Activated CD4-positive, alpha-beta T cell treated with anti-CD3 and anti-CD28 coated beads, Interleukin-2, amount 50 U/mL, for 1 hour (primary cell): ENCODE measurements around the gene MMP24OS.
"Not testable (repeated sequence)": the region's sequence is repeated elsewhere in the genome, so short reads cannot be mapped to it uniquely, and the experiment has no call there.

Experiments
- DNase-seq: peaks from one replicate; pipeline ENCODE4 v3.0.0-alpha.2; 2020

Gene MMP24OS

DNA sequence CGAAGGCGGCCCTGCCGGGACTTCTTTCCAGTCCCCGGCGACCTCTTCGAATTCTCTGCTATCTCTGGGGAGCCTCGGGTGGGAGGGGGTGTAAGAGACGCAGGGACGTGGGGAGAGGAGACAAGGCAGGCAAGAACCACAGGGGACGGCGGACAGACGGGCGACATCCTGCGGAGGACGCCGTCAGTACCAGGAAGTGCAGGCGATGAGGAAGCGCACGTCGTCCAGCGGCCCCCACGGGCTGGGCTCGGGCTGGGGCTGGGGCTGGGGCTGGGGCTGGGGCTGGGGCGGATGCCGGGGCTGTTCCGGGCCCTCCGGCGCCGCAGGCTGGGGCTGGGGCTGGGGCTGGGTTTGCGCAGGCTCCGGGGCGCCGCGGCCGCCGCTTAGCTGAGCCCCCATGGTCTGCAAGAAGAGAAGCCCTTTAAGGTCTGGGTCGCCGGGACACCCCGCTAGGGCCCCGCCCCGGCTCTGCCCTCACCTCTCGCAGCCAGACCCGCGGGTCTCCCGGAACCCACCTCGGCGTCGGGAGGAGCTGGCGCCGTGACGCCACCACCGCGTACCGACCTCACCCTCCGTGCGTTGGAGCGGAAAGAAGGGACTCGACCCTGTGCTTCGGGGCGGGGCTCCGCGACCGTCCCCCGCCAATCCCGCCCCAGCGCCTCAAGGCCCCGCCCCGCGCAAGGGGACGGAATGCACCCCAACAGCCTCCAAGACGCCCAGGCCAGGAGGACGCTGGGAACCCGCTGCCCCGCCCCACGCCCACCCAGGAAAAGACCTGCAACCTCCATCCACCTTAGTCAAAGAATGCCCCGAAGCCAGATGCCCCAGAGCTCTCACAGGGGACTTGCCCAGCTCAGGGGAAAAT lies at the start of gene MMP24OS:
MMP24OS (minus strand) TSS at position 592 of the 865 bp plus-strand sequence; CDS start at position 399, 193 bp downstream.
- peak; percentile 88 for DNase-seq

DNA sequence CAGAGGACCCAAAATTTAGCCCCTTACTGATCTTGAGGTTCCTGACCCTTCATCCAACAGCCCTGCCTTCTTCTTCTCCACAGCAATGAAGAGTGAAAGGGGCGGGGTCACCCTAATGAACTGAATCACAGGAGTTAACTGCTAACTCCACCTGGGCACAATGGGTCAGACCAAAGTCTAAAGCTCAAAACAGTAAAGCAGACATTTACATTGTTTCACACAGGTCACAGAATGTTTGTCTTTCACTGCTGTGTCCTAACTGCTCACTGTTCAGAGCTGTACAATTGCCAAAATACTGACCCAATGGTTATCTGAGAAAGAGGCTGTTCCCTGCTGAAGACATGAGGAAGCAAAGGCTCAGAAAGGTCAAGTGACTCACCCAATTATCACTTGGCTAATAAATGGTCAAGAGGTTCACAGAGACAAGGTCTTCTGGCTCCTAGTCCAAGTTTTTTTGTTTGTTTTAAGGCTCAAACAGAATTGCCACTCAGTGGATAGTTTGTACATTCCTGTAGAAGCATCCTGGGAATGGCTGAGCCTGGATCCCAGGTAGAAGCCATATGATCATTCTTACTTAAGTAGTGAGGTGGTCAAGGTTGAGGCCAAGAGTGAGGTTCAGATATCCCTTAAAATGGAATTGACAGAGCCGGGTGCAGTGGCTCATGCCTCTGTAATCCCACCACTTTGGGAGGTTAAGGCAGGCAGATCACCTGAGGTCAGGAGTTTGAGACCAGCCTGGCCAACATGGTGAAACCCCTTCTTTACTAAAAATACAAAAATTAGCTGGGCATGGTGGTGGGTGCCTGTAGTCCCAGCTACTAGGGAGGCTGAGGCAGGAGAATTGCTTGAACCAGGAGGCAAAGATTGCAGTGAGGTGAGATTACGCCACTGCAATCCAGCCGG lies 49.4 kb upstream of the MMP24OS start:
- DNase-seq = no peak

DNA sequence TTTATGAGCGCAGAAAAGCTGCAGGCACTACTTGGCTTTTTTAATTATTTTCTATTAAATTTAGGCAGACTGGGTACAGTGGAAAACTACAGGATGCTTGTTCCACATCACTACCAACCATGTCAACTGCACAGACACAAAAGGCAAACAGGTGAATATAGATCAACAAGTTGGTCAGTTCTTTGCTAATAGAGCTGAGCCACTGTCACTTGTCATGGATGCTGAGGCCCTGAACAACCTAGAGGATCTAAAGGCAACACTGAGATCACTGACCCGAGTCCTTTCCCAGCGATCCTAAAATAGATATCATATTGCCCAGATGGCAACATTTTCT lies 48.8 kb upstream of the MMP24OS start:
- no peak for DNase-seq

DNA sequence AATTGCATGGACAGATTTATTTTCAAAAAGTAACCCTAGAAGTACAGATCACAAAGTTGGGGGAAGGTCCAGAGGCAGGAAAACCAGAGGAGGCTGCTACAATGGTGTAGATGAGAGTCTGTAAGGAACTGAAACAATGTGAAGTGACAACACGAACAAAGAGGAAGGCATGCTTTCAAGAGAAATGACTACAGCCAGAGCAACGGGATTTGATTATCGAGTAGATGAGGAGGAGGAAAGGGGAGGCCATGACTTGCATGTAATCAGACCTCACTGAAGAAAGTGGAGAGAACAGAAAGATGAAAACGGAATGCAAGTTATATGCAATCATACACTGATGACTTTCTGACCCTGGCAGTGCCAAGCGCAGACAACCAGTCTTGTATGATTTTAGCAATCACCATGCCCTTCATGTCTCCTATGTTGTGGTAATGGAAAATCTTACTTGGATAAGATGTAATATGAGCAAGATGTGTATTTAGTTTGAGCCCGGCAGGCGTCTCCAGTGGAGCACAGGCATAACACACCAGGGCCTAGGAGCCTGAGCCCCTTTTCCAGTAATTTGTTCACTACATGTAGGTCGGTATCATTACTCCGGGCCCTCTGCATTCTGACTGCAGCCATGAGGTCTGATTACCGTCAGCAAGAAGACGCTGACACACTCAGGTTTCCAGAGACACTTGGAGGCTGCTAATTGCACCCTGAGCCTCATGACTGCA lies 48.3 kb upstream of the MMP24OS start:
- no peak for DNase-seq

DNA sequence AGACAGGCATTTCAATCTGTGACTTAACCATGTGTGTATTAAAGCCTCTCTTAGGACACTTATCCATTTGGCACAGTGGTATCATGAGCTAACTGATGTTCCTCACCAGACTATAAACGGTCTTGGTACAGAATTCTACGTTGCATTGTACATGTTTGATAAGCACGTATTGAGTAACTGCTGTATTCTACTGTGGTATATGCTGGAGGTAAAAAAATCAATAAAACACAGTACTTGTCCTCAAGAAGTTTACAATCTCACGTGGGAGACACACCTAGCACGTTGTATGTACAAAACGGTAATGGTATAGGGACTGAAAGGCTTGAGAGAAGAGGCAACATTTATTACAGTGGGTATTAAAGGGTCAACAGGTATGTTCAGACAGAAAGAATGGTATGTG lies 47.5 kb upstream of the MMP24OS start:
- DNase-seq = no peak

DNA sequence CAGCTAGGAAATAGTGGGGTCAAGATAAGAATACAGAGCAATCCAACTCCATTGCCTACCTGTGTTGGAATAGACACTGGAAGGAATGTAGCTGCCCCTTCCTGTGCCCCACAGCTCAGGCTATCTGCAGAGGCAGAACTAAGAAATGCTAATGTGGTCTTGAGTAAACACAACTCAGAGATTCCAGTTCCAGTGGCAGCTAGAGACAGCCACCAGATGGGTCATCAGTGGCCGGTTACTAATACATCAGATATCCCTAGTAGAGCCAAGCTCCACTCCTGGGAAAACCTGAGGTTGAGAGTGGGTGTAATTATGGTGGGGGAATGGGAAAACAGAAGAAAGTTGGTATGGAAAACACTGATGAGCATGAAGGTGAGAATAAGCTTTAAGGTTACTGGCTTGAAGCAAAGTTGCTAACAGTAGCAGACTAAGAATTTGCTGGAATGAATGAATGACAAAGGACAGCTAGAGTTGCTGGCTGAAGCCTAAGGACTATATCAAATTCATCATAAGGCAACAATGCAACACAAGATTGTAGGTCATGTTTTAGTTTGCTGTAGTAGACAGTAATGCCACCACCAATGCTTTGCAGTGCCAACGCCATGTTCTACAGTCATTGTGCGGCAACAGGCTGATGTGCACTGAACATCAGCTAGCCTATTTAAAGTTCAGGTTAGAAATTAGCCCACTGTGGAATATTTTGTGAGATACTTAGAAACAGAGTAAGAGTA lies 42.6 kb upstream of the MMP24OS start:
- no peak for DNase-seq

DNA sequence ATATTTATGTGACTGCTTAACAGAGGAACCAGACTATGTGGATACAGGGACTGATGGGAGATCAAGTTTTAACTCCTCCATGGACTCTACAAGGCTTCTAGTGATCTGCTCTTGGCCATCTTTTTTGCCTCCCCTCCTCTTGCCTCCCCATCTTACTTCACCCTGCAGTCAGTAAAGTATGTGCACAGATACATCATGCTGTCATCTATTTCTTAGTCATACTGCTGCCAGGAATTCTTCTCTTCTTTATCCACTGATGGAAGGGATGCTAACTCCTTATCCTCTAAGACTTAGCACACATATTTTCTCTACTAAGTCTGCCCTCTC lies 41.9 kb upstream of the MMP24OS start:
- no peak for DNase-seq

DNA sequence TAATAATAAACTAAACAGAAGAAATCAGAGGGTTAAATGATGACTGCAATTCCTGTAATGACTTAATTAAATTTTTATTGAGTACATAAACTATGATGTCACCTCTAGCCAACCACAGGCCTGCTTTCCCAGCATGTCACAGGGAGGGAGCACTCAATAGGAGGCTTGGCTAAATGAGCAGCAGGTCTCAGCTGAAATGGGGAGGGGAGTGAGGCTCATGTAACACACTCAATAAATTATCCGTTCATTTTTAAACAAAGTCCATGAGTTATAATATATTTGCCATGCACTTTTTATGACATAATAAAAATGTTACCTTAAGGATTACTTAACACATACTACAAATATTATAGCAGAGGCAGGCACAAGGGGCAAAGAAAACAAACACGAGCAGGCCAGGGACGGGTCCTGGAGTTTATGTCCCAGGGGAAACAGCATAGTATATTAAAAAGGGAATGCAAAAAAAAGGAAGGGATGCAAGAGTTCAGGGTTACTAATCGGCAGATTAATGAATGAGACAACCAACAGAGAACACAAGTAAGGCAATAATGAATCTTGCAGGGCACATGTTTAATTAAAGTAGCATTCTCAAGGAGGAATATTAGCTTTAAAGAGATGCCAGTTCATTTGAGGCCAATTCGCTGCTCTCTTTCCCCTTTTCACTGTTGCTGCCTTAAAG lies 41.4 kb upstream of the MMP24OS start:
- DNase-seq = no peak

DNA sequence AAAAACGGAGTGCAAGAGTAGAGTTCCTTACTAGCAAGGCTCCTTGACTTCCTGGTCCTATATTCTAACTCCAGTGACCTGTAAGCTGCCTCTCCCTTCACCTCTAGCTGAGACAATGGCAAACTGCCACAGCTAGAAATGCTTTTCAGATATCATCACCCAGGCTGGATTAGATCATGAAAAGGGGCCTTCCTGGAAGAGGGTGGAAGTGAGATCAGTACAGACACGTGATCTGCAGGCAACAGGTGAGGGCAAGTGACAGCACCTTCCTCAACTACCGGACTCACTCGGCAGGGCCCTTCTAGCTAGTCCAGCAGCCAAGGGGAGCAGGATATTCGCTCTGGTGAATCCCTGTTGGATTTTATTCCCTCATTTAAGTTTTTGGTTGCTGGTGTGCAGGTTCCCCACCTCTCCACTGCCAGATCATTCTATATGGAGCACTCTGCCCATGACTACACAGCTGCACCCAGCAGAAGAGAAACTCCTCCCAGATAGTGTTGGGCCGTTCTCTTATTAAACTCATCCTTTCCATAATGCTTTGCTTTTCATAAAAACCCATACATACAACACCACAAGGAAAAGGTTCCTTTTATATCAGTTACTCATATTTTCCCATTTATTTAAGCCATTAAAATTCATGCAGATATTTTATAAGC lies 40.7 kb upstream of the MMP24OS start:
- no peak for DNase-seq

DNA sequence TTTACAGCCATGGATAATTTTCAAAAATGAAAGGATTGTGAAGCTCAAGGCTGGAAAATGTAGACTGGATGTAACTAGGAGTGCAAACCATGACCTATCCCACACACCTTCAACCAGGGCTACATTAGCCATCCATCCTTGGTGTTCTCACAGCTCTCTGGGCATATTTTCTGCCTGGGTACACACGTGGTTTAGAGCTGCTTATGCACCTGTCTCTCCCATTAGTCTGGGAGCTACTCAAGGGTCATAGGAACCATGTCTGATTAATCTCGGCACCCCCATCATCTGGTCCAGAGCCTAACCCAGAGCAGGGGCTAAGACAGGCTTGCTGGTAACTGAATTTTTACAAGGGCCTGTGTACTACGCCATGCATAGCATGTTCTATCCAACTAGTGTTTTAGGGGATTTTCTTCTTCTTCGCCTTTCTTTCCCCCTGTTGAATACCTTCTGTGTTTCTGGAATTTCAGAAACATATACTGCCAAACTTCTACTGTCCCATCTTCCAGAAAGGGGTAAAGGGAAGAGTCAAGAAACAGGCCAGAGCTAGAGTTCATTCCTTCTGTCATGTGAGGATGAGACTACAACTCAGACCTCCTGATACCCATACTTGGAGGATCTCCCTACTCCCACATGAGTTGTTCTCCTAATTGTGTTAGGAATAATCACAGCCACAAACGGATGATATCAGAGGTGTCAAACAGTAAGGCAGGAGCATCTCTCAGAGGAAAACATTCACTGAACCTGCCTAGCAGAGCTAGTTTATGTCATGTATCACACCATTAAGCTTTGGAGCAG lies 39.7 kb upstream of the MMP24OS start:
- DNase-seq = no peak

DNA sequence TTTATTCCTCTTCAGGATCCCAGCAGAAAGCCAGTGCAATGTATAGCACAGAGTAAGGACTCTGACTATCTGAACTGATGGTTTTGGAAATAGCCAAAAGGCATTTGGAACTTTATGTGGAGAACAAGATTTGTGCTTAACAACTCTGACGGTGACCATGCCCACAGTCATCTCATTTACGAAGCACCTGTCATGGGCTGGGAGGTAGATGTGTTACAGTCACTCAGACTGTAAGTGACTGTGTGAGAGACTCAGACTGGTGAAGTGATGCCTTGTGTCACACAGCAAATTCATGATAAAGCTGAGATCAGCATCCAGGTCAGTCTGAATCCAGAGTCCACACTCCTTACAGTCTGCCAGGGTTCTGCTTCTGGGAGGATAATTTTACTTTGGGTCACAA lies 38.2 kb upstream of the MMP24OS start:
- DNase-seq = no peak

DNA sequence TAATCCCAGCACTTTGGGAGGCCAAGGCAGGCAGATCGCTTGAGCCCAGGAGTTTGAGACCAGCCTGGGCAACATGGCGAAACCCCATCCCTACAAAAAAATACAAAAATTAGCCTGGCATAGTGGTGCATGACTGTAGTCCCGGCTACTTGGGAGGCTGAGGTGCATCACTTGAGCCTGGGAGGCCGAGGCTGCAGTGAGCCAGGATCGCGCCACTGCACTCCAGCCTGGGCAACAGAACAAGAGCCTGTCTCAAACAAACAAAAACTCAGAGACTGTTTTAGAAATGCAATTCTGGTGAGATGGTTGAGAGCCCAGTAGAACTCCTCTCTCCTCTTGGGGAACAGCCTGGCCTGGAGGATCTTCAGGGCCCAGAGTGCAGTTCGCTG lies 37.7 kb upstream of the MMP24OS start:
- DNase-seq = not testable (repeated sequence)

DNA sequence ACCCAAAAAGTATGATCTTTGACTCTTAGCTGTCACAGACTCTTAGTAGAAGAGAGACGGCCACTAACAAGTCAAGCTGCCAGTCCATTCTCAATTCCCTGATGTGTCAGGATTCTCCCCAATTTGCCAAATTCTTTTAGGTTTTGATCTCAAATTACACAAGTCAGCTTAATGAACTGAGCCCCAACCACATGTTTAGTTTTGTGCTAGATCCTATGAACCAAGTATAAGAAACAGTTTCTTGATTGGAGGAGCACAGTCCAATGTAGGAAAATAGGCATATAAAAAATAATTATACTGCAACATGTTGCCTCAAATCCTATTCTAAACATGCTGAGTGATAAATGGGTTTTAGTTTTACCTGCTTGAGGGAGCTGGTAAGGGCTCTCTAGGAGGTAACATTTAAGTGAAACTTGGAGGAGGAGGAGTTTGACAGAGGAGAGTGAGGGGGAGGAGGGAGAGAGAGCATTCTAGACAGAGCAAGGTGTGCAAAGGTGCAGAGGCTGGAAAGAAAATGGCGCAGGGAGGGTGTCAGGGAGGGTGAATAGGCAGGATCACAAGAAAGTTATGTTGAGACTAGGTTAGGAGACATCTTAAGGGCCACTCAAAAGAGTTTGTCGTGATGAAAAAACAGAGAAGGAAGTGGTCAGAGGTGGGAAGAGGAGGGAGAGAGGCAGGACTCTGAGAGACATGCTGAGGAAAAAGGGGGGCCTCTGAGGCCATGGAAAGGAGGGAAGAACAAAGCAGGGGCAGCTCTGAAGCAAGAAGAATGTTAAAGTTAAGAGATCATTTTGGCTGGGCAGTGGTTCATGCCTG lies 37.1 kb upstream of the MMP24OS start:
- no peak for DNase-seq

DNA sequence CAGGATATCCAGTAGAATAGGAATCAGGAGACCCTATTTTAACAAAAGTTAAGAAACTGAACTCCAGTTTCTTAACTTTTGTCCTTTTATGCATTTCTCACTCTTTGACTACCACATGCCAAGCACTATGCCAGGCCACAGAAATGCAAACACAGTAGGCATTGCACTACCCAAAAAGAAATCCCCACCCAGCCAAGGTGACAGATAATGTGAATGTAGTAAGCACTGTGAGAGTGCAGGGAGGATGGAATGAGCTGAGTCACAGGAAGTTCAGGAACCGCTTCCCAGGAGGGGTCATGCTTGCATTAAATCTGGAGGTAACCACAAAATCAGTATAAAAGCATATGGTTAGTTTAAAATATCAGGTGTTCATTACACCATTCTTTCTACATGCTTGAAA lies 34.4 kb upstream of the MMP24OS start:
- no peak for DNase-seq

DNA sequence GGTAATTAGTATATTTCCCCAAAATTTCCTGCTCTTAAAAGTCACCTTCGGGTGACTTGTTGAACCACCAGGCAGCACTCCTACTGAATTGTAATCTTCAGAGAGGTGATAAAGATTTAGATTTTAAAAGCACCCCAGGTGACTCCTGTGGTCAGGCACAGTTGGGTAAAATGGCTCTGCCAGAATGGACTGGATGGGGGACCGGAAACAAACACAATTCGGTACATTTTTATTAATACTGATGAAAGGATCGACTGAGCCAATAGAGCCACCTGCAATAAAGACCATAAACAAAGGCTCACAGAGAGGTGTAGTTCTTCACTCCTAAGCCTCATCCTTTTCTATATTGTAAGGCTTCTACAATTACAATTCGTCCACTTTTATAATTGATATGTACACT lies 33.9 kb upstream of the MMP24OS start:
- DNase-seq = no peak

DNA sequence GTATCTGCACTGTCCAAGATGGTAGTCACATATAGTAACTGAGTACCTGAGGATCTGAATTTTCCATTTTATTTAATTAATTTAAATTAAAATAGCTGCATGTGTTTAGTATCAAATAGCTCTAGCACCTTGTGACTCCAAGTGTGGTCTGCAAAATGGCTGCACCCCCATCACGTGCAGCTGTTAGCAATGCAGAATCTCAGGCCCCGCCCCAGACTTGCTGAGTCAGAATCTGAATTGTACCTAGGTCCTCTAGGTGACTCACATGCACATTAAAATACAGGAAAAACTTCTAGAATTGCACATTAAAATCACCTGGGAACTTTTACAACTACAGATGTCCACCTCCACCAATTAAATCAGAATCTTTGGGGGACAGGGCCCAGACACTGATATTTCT lies 33.5 kb upstream of the MMP24OS start:
- no peak for DNase-seq

DNA sequence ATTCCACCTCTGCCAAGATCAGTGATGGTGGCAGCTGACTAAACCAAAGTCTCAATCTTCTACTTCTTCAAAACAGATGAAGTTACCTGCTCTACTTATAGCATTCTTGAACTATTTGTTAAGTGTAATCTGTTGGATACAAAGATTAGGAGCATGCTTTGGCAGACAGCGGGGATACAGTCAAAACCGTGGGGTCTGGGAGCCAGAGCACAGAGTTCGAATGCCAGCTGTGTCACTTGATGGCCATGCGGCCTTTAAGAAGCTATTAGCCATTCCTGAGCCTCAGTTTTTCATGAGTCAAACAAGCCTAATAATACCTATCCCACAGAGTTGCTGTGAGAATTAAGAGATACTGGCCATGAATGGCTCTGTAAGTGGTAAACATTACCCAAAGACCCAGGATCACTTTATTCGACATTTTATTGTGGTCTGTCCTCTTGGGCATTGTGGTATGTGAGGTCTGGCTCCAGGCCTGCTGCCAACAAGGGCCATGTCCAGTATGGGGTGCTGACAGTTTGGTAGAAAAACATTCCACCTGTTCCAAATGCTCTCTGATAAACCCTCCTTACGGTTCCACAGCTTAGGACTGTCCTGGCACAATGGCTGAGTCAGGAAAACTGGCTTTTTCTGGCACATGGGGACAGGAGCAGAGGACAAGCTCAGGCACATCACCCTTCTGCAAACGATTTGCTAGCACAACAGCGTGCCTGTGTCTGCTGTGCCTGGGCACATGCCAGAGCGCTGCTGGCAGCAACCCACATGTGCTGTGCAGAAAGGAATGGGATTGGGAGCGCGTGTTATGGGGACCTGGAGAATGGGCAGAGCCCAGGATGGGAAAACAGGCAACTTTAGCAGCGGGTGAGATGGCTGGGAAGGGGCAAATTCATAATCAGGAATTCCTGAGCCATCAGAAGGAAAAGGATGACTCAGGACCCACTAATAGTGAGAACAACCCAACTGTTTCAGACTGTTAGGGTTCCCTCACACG lies 30.0 kb upstream of the MMP24OS start:
- DNase-seq = no peak

DNA sequence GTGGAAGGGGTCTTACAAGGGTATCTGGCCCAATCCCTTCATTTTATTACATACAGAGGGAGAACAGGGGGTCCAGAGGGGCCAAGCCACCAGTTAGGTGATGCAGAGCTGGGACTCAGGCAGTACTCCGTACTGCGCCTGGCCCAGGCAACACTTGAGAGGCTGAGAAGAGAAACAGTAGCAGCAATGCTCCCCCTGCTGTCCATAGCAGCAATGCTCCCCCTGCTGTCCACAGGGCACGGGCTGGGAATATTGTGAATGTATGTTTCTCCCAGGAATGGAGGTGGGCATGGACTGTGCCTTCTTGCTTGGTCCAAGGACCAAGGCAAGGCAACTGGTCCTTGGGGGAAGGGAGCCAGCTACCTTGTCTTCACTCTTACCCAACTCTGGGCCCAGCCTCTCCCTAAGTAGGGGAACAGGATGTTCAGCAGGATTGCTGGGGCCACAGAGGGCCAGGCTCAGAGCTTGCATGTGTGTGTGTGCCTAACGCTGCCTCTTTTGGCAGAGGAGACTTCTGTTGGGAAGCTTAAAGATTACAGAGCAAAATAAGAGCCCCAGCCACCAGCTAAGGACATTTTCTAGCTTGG lies 29.1 kb upstream of the MMP24OS start:
- DNase-seq = peak; percentile 22
